Stimulated activated naive B cell treated with anti-CD40 and anti-IgM and Interleukin-4, amounts not matched to agents 10 μg/mL and 1 μg/mL and 100 μg/mL, for 72 hours (primary cell): ENCODE measurements around the gene ABCB8.

ENCODE experiments used
- ATAC-seq, 2 donors: fragments of 150-1000 bp; cut with Tn5 transposase; replicated peaks; 2 replicates each; pipeline ENCODE4 v1.10.0; 2021; ENCODE audit warnings: moderate library complexity in 1 of 2
- DNase-seq: peaks from one replicate; pipeline ENCODE4 v3.0.0; 2021
- H3K27ac Mint-ChIP-seq: one replicate; pipeline ENCODE4 v1.8.0; 2022; ENCODE audit warnings: mild to moderate bottlenecking, mixed read lengths
- H3K27me3 Mint-ChIP-seq, 2 donors: one replicate each; pipeline ENCODE4 v1.8.0; 2022; ENCODE audit warnings: mixed read lengths in 2 of 2
- H3K36me3 Mint-ChIP-seq, 2 donors: one replicate each; pipeline ENCODE4 v1.8.0; 2022; ENCODE audit warnings: mixed read lengths in 2 of 2, mild to moderate bottlenecking in 1 of 2
- H3K4me1 Mint-ChIP-seq, 2 donors: one replicate each; pipeline ENCODE4 v1.8.0; 2022; ENCODE audit warnings: mixed read lengths in 2 of 2, mild to moderate bottlenecking in 1 of 2
- H3K4me3 Mint-ChIP-seq, 2 donors: one replicate each; pipeline ENCODE4 v1.8.0; 2022; ENCODE audit warnings: mild to moderate bottlenecking in 2 of 2, mixed read lengths in 2 of 2, moderate library complexity in 1 of 2
- H3K9me3 Mint-ChIP-seq, 2 donors: one replicate each; pipeline ENCODE4 v1.8.0; 2022; ENCODE audit warnings: mixed read lengths in 2 of 2, mild to moderate bottlenecking in 1 of 2

Gene ABCB8

DNA sequence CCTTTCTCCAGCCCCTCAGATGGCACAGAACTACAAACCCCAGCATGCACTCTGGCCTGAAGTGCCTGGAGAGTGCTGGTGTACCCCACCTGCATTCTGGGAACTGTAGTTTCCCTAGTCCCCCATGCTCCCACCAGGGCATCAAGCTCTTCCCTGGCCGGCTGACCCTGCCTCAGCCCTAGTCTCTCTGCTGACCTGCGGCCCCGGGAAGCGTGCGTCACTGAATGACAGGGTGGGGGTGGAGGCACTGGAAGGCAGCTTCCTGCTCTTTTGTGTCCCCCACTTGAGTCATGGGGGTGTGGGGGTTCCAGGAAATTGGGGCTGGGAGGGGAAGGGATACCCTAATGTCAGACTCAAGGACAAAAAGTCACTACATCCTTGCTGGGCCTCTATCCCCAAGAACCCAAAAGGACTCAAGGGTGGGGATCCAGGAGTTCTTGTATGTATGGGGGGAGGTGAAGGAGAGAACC is 35.4 kb upstream of the ABCB8 start:
- Mint-ChIP-seq H3K36me3 (peaks cover 5 to 11% of the 10 kb centered on the region in 2 donors), H3K9me3 (peaks cover 9 to 12% of the 10 kb centered on the region in 2 donors), H3K27ac (no peak overlapping the region), H3K27me3 (peaks cover 58 to 64% of the 10 kb centered on the region in 2 donors), H3K4me1 (peaks cover 8 to 20% of the 10 kb centered on the region in 2 donors), H3K4me3 (no peak overlapping the region)
- DNase-seq = no peak
- peak; percentile 68 to 73 for ATAC-seq

DNA sequence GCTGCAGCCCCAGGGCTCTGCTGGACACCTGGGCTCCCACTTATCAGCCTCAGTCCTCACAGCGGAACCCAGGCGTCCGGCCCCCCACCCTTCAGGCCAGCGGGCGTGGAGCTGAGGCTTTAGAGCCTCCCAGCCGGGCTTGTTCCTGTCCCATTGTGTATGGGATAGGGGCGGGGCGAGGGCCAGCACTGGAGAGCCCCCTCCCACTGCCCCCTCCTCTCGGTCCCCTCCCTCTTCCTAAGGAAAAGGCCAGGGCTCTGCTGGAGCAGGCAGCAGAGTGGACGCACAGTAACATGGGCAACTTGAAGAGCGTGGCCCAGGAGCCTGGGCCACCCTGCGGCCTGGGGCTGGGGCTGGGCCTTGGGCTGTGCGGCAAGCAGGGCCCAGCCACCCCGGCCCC is 34.7 kb upstream of the ABCB8 start:
- Mint-ChIP-seq H3K4me1 (peaks cover 3 to 15% of the 10 kb centered on the region in 2 donors), H3K9me3 (peaks cover 9 to 12% of the 10 kb centered on the region in 2 donors), H3K27ac (no peak overlapping the region), H3K4me3 (no peak overlapping the region), H3K27me3 (peaks cover 58 to 64% of the 10 kb centered on the region in 2 donors), H3K36me3 (peaks cover 5 to 11% of the 10 kb centered on the region in 2 donors)
- no peak for ATAC-seq
- DNase-seq = no peak

DNA sequence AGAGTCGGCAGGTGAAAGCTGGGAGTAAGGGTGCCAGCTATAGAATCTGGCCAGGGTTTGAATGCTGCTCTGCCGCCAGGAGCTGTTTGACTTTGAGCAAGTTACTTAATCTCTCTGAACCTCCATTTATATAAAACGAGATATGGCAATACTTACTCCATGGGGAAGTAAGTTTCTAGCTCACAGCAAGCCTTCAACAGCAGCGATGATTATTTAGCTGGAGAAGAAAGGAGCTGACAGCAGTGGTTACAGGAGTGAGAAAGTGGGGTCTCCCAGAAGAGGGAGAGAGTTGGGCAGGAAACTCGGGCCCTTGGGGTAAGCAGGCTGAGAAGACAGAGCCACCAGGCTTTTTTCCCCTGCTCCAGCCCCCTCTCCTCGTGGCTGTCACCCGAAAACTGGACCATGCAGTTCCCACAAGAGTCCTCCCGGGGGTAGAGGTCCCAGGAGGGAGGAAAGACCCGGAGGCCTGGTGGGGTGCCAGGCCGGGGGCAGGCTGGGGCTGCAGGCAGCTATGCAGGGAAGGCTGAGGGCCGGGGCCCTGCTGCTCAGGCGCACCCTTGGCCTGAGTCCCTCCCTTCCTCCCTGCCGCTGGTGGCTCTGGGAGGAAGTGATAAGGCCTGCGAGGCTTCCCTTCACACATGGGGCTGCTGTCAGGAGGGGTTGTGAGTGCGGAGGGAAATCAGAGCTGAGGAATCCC is 34.0 kb upstream of the ABCB8 start:
- no peak for DNase-seq
- Mint-ChIP-seq H3K9me3 (peaks cover 9 to 12% of the 10 kb centered on the region in 2 donors), H3K4me1 (peaks cover 2 to 8% of the 10 kb centered on the region in 2 donors), H3K36me3 (peaks cover 5 to 11% of the 10 kb centered on the region in 2 donors), H3K27me3 (peaks cover 54 to 64% of the 10 kb centered on the region in 2 donors), H3K27ac (no peak overlapping the region), H3K4me3 (no peak overlapping the region)
- ATAC-seq = peak; percentile 63 to 64

DNA sequence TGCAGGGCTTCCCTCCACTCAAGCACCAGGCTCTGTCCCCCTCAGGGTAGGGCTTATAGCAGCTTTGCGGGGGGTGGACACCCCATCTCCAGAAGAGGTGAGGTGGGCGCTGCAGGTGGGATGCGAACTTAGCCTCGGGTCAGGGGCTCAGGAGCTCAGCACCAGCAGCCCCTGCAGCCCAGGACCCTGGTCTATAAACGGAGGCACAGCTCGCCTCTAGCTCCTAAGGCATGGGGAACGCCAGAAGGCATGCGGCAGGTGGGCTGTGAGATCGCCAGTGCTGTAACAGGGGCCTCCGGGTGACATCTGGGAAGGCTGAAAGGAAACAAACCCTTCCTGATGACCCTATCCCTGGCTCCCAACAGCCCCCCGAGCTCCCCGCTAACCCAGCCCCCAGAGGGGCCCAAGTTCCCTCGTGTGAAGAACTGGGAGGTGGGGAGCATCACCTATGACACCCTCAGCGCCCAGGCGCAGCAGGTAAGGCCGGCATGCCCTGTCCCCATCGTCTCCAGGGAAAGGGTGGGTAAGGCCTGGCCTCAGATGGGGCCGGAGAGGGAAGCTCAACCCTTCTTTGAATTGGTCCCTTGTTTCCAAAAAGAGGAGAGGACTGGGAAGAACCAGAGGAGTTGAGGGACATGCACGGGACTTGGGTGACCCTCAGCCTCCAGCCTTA is 33.3 kb upstream of the ABCB8 start:
- peaks cover 2 to 8% of the 10 kb centered on the region in 2 donors for H3K4me1 Mint-ChIP-seq
- H3K36me3 Mint-ChIP-seq = peaks cover 5 to 9% of the 10 kb centered on the region in 2 donors
- no peak for DNase-seq
- ATAC-seq = peak in 1 of 2 donors; percentile 5
- H3K27me3 Mint-ChIP-seq = peaks cover 47 to 57% of the 10 kb centered on the region in 2 donors
- H3K4me3 Mint-ChIP-seq = no peak overlapping the region
- H3K27ac Mint-ChIP-seq = no peak overlapping the region
- peaks cover 9 to 11% of the 10 kb centered on the region in 2 donors for H3K9me3 Mint-ChIP-seq

DNA sequence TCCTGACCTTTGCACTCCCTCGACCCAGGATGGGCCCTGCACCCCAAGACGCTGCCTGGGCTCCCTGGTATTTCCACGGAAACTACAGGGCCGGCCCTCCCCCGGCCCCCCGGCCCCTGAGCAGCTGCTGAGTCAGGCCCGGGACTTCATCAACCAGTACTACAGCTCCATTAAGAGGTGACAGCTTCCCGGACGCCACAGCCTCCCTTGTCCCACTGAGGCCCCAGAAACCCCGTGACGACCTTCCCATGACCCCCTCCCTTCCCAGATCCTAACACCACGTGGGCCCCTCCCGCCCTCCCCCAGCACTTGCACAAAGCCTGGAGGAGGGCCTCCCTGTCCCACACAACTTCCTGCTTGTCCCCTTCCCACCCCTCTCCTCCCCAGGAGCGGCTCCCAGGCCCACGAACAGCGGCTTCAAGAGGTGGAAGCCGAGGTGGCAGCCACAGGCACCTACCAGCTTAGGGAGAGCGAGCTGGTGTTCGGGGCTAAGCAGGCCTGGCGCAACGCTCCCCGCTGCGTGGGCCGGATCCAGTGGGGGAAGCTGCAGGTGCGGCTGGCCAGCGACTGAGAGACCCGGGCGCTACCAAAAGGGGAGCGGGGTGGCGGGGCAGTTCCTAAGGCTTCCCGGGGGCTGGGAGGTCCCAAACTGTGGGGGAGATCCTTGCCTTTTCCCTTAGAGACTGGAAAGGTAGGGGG is 31.7 kb upstream of the ABCB8 start:
- Mint-ChIP-seq H3K36me3 (peaks cover 0 to 1% of the 10 kb centered on the region in 2 donors), H3K27me3 (peaks cover 45 to 54% of the 10 kb centered on the region in 2 donors), H3K4me1 (peaks cover 2 to 8% of the 10 kb centered on the region in 2 donors), H3K9me3 (no peaks in the 10 kb centered on the region), H3K27ac (no peak overlapping the region), H3K4me3 (no peak overlapping the region)
- DNase-seq (no peak), ATAC-seq (no peak)

DNA sequence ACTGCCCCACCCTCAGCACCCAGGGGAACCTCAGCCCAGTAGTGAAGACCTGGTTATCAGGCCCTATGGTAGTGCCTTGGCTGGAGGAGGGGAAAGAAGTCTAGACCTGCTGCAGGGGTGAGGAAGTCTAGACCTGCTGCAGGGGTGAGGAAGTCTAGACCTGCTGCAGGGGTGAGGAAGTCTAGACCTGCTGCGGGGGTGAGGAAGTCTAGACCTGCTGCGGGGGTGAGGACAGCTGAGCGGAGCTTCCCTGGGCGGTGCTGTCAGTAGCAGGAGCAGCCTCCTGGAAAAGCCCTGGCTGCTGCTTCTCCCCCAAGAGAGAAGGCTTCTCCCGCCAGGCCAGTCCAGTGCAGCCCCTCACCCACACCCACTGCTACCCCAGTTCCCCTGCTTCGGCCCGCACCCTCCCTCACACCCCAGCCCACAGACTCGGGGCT is 31.2 kb upstream of the ABCB8 start:
- peaks cover 0 to 1% of the 10 kb centered on the region in 2 donors for H3K36me3 Mint-ChIP-seq
- no peak overlapping the region for H3K27ac Mint-ChIP-seq
- peaks cover 2 to 8% of the 10 kb centered on the region in 2 donors for H3K4me1 Mint-ChIP-seq
- ATAC-seq = no peak
- H3K9me3 Mint-ChIP-seq = no peaks in the 10 kb centered on the region
- H3K27me3 Mint-ChIP-seq = peaks cover 45 to 59% of the 10 kb centered on the region in 2 donors
- DNase-seq = no peak
- no peak overlapping the region for H3K4me3 Mint-ChIP-seq

DNA sequence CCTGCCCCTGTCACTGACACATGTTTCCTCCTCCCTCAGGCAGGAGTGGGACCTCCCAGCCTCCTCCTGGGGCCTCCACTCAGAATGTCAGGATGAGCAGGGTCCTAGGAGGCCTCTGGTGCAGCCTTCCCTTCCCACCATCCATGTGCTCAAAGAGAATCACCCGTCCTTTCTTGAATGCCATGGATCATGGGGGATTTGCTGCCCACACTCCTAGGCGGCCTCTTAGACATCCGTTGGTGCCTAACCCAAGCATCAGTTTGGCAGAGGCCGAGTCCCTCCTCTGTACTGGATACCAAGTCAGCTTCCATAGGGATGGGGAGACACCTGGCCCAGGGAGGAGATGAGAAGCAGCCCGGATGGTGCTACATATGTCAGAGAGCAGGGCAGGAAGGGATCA is 30.4 kb upstream of the ABCB8 start:
- no peak for ATAC-seq
- Mint-ChIP-seq H3K27ac (no peak overlapping the region), H3K4me3 (no peak overlapping the region), H3K36me3 (no peaks in the 10 kb centered on the region), H3K27me3 (peaks cover 41 to 57% of the 10 kb centered on the region in 2 donors), H3K4me1 (peaks cover 2 to 8% of the 10 kb centered on the region in 2 donors), H3K9me3 (no peaks in the 10 kb centered on the region)
- no peak for DNase-seq

DNA sequence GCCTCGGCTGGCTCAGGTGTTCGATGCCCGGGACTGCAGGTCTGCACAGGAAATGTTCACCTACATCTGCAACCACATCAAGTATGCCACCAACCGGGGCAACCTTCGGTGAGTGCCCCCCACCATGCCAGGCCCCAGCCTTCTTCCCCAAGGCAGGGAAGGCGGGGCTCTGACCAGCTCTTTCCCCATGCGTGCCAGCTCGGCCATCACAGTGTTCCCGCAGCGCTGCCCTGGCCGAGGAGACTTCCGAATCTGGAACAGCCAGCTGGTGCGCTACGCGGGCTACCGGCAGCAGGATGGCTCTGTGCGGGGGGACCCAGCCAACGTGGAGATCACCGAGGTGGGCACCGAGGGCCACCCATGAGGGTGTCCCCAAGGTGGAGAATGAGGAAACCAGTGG is 29.9 kb upstream of the ABCB8 start:
- no peak overlapping the region for H3K4me3 Mint-ChIP-seq
- peaks cover 2 to 8% of the 10 kb centered on the region in 2 donors for H3K4me1 Mint-ChIP-seq
- H3K27me3 Mint-ChIP-seq = peaks cover 39 to 58% of the 10 kb centered on the region in 2 donors
- H3K27ac Mint-ChIP-seq = no peak overlapping the region
- H3K36me3 Mint-ChIP-seq = no peaks in the 10 kb centered on the region
- ATAC-seq = no peak
- no peak for DNase-seq
- H3K9me3 Mint-ChIP-seq = no peaks in the 10 kb centered on the region

DNA sequence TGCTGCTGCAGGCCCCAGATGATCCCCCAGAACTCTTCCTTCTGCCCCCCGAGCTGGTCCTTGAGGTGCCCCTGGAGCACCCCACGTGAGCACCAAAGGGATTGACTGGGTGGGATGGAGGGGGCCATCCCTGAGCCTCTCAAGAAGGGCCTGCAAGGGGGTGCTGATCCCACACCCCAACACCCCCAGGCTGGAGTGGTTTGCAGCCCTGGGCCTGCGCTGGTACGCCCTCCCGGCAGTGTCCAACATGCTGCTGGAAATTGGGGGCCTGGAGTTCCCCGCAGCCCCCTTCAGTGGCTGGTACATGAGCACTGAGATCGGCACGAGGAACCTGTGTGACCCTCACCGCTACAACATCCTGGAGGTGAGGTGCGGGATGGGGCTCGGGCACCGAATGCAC is 29.2 kb upstream of the ABCB8 start:
- ATAC-seq (no peak), DNase-seq (no peak)
- Mint-ChIP-seq H3K9me3 (no peaks in the 10 kb centered on the region), H3K4me3 (no peak overlapping the region), H3K4me1 (peaks cover 2 to 8% of the 10 kb centered on the region in 2 donors), H3K36me3 (no peaks in the 10 kb centered on the region), H3K27ac (no peak overlapping the region), H3K27me3 (peaks cover 39 to 63% of the 10 kb centered on the region in 2 donors)

DNA sequence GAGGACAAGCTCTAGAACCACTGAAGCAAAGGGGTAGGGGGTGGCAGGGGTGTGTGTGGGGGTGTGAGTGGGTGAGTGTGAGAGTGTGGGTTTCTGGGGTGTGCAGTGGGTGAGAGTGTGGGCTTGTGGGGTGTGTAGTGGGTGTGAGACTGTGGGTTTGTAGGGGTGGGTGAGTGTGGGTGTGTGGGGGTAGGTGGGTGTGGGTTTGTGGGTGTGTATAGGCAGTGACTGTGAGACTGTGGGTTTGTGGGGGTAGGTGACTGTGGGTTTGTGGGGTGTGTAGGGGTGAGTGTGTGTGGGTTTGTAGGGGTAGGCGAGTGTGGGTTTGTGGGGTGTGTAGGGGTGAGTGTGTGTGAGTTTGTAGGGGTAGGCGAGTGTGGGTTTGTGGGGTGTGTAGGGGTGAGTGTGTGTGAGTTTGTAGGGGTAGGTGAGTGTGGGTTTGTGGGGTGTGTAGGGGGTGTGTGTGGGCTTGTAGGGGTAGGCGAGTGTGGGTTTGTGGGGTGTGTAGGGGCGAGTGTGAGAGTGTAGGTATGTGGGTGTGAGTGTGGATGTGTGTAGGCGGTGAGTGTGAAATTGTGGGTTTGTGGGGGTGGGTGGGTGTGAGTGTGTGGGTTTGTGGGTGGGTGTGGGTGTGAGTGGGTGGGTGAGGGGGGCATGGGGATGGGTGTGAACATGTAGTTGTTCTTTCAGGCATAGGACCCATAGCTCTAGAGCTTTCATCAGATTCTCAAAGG is 28.6 kb upstream of the ABCB8 start:
- H3K4me1 Mint-ChIP-seq = peaks cover 2 to 8% of the 10 kb centered on the region in 2 donors
- no peak overlapping the region for H3K4me3 Mint-ChIP-seq
- H3K27ac Mint-ChIP-seq = no peak overlapping the region
- DNase-seq = no peak
- H3K27me3 Mint-ChIP-seq = peaks cover 39 to 63% of the 10 kb centered on the region in 2 donors
- H3K36me3 Mint-ChIP-seq = no peaks in the 10 kb centered on the region
- H3K9me3 Mint-ChIP-seq = no peaks in the 10 kb centered on the region
- ATAC-seq = no peak

DNA sequence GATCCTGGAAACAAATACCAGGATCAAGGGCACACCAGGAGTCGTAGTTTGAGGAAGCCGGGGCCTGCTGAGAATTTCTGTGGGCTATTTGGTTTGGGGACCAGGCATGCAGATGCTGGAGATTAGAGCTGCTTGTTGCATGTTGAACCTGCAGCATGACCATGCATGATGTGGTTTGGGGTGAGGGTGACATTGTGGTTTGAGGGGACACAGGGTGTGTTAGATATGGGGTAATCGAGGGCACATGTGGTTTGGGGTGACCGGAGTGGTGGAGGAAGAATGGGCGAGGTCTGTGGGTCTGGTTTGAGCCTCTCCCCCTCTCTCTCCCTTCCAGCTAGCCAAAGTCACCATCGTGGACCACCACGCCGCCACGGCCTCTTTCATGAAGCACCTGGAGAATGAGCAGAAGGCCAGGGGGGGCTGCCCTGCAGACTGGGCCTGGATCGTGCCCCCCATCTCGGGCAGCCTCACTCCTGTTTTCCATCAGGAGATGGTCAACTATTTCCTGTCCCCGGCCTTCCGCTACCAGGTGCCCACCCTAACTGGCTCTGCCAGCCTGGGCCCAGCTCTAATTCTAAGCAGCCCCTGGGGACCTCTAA is 27.3 kb upstream of the ABCB8 start:
- ATAC-seq (no peak), DNase-seq (no peak)
- no peak overlapping the region for H3K4me3 Mint-ChIP-seq
- H3K4me1 Mint-ChIP-seq = peaks cover 0 to 8% of the 10 kb centered on the region in 2 donors
- H3K27ac Mint-ChIP-seq = no peak overlapping the region
- H3K9me3 Mint-ChIP-seq = no peaks in the 10 kb centered on the region
- no peaks in the 10 kb centered on the region for H3K36me3 Mint-ChIP-seq
- H3K27me3 Mint-ChIP-seq = peaks cover 39 to 63% of the 10 kb centered on the region in 2 donors

DNA sequence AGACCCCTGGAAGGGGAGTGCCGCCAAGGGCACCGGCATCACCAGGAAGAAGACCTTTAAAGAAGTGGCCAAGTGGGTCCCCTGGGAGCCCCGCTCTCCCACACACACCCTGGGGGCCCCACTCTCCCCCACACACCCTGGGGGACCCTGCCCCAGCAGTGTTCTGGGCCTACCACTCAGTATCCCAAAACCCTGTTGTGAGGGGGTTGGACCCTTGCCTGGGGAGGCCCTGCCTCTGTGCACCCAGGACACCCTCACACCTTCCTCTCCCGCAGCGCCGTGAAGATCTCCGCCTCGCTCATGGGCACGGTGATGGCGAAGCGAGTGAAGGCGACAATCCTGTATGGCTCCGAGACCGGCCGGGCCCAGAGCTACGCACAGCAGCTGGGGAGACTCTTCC is 26.7 kb upstream of the ABCB8 start:
- DNase-seq (no peak), ATAC-seq (no peak)
- Mint-ChIP-seq H3K4me3 (no peak overlapping the region), H3K36me3 (no peaks in the 10 kb centered on the region), H3K4me1 (peaks cover 0 to 4% of the 10 kb centered on the region in 2 donors), H3K27ac (no peak overlapping the region), H3K27me3 (peaks cover 35 to 59% of the 10 kb centered on the region in 2 donors), H3K9me3 (no peaks in the 10 kb centered on the region)

DNA sequence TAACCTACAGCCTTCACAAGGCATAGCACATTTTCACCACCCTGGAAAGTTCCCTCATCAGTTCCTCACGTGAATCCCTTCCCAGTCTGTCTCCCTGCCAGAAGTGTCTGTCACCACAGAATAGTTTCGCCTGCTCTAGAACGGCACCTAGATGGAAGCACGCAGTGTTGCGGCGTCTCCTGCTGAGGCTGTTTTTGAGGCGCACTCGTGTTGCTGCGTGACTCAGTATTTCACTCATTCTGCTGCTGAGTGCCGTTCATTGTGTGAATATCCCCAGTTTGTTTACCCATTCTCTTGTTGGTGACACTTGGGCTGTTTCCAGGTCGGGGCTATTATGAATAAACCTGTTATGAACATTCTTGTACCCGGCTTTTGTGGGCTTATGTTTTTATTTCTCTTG is 24.7 kb upstream of the ABCB8 start:
- ATAC-seq = no peak
- no peak overlapping the region for H3K4me3 Mint-ChIP-seq
- peaks cover 0 to 7% of the 10 kb centered on the region in 2 donors for H3K4me1 Mint-ChIP-seq
- peaks cover 21 to 54% of the 10 kb centered on the region in 2 donors for H3K27me3 Mint-ChIP-seq
- no peaks in the 10 kb centered on the region for H3K9me3 Mint-ChIP-seq
- no peak for DNase-seq
- no peaks in the 10 kb centered on the region for H3K36me3 Mint-ChIP-seq
- H3K27ac Mint-ChIP-seq = no peak overlapping the region
